Activated CD4-positive, alpha-beta T cell treated with anti-CD3 and anti-CD28 coated beads, Interleukin-2, amount 50 U/mL, for 48 hours (primary cell): Measurements from ENCODE around the gene IGFBP2.

Source experiments
- DNase-seq, 2 experiments: peaks; one replicate each; pipeline ENCODE4 v3.0.0-alpha.2; 2020

Gene IGFBP2

GRCh38 chr2:216690456-216690852 lies 57.2 kb downstream of the IGFBP2 start:
- no peak for DNase-seq

DNA sequence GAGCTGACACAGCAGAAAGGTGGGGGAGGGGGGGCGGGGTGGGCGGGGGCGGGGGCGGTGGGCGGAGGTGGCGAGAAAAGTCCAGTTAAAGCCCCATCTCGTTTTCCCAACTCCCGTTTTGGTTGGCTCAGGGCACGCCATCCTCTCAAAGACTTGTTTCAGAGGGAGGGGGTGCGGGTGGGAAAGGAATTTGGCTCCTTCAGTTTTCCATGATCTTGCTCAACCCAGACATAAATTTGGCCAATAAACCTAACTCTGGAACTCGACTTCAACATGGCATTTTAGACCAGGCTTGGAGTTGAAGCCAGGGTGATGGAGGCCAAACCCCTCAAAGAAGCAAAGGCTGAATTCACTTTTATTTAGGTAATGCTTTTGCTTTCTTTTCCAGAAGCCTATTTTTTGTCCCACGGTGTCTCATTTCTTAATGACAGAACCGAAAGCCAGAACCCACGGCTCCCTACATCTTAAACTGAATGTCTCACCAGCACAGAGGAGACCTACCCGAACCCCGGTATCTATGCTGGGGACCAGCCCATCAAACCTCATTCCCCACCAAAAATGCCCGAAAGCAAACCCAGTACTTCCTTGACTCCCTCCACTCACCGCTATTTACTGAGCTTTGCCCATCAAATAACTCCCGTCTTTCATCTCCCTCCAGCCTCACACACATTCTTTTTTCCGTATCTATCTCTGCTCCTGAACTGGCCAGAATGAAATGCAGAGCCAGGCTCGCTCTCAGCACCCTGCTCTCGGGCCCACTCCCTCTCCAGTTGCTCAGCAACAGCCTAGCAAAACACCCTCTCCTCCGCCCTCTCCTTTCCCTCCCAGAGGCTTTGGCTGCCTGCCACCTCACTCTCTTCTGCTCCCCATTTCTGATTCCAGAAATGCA lies 57.9 kb downstream of the IGFBP2 start:
- DNase-seq: peak; percentile 15 to 32

- peak; percentile 72 to 74 for DNase-seq
Measured at GRCh38 chr2:216692636-216693413, 59.6 kb downstream of the IGFBP2 start.

- no peak for DNase-seq
Measured at GRCh38 chr2:216693414-216694080, 60.3 kb downstream of the IGFBP2 start.

GRCh38 chr2:216694082-216694825 lies 61.0 kb downstream of the IGFBP2 start:
- DNase-seq: peak; percentile 41 to 46

- no peak for DNase-seq
Measured at GRCh38 chr2:216694826-216695217, 61.6 kb downstream of the IGFBP2 start.

DNA sequence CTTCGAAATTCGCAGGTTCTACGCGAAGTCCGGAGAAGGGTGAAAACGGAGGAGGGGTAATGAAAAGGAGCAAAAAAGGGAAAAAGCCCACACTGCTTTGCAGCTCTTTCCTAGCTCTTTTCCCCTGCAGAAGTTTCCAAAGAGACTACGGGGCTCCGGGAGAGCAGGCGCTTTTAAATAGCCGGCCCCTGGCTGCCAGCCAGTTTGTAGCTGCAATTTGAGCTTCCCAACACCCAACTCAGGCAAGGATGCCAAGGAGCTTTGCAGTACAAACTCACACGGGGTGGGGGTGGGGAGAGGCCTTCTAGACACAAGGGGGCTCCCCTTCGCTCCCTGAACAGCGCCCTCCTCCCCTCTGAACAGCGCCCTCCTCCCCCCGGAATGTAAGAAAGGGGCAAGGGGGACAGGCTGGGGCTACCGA lies 62.2 kb downstream of the IGFBP2 start, which contains the start of gene IGFBP5:
IGFBP5 (minus strand) TSS at position 149 of the 421 bp plus-strand sequence. CDS start 774 bp downstream, outside the sequence.
- no peak for DNase-seq

- DNase-seq: no peak
Measured at GRCh38 chr2:216696321-216696720, 63.1 kb downstream of the IGFBP2 start.

DNA sequence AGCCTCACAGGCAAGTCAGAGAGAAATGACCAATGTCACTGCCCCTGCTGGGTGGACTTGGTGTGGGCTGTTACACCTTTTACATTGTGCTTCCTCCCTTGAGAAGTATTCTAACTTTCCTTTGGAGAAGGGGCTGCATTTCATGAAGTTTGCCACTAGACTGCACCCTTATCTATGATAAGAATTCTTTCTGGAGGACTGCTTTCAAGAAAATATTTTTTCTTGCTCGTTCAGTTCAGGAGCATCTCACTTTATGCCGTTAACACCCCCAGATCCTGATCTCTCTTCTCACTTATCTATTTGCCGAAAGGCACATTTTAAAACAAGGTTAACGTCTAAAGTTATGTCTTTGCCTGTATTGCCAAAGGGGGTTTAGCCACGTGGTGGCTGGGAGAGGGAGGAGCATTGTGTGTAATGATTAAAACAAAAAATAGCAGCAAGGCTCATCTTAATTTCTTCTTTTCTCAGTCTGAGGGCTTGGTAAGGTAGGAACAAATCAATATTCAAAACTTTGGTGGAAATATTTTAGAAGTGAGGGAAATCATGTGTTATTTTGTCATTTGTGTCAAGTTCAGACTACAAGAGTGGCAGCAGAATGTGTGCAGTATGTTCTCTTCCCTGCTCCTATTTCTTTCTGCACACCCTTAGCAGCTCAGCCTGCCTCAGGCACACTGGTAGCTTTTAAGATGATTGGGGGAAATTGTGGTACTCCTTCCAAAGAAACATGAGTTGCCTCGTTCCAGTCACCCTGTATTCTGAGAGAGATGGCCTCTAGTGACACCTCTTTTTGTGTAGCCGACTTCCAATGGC lies 63.7 kb downstream of the IGFBP2 start:
- no peak for DNase-seq

- DNase-seq: no peak
Measured at GRCh38 chr2:216698293-216698692, 65.1 kb downstream of the IGFBP2 start.

- DNase-seq: no peak
Measured at GRCh38 chr2:216698895-216699294, 65.7 kb downstream of the IGFBP2 start.

GRCh38 chr2:216700088-216700567 lies 66.9 kb downstream of the IGFBP2 start:
- no peak for DNase-seq

DNA sequence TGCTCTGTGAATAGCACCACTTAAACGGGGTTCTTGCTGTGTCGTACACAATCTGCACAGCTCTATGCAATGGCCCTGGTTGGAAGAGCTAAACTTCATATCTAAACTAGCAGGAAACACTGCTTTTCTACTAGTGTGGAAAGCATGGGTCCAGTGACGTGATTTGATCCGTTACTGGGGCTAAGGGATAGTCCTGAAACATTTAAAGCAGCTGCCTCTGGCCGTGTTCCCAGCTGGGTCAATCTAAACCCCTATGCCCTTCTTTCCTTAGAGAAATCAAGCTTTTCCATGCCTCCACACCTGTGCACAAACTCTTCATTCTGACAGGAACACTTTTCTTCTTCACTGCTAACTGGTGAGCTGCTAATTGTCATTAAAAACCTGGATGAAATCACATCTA lies 67.6 kb downstream of the IGFBP2 start:
- DNase-seq: no peak

GRCh38 chr2:216701544-216701943 lies 68.3 kb downstream of the IGFBP2 start:
- no peak for DNase-seq

DNA sequence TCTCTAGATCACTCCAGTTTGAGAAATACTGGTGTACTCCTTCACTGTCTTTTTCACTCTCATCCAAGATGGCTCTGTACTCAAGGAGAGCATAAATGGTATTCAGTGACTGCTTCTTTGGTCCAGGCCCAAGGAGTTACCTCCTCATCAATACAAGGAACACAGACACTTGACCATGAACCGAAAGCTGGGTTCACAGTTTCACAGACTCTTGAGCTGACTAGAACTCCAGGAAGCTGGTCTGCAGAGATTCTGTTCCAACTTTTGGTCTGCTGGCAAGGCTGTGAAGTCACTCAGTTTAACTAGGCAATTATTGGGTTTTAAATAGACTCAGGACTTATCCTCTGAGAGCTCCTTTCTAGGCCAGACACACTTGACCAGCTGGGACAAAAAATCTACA lies 69.5 kb downstream of the IGFBP2 start:
- DNase-seq: no peak

GRCh38 chr2:216710551-216711301 lies 77.5 kb downstream of the IGFBP2 start:
- no peak for DNase-seq

GRCh38 chr2:216711348-216711747 lies 78.1 kb downstream of the IGFBP2 start:
- DNase-seq: no peak

DNA sequence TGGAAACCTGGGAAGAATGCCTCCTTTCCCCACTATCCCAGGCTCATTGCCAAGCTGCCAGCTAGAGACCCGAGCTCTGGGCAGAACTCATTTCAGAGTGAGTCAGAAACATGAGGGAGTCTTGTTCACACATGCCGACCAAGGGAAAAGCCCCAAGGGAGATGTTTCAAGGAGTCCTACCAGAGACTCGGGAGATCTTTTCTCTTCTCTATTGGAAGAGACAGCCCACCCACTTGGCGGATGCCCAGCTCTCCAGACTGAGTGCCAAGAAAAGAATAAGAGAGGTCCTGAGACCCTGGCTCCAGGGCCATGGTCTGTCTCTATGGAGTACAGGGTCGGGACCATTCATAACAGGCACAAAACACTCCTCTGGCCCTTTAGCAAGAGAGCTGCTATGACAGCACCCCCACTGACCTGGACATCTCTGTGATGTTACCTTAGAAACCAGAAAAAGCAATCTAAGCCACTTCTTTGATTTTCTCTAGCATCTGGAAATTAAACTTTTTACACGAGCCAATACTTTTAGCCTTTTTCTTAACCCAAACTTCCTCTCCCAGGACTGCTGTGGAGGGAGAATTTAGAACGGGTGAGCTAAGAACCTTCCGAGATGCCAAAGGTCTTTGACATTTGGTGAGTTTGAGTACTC lies 80.6 kb downstream of the IGFBP2 start:
- DNase-seq: no peak
